Measurements from ENCODE around the gene DUSP3.

The DUSP3 gene

GRCh38 chr17:43767713-43768059 is 11.1 kb downstream of the DUSP3 start:
- POLR2A ChIA-PET = no interaction called here
- no peak for DNase-seq (ENCODE audit: extremely low spot score)
- CTCF ChIA-PET = interaction anchor here (0.8 to 3.7 kb wide), 16 partner anchors 9 to 191 kb away, joined by 3 to 100 read pairs (median 4); partner anchors contain the start of genes CD300LG, CFAP97D1, DUSP3 and SOST
- TF ChIP-seq CTCF (IDR thresholded peaks at IDR 0.05; ENCODE audit: control extremely low read depth, extremely low read depth, low read depth, missing control alignments) = no peak

GRCh38 chr17:43767053-43767712 is 11.6 kb downstream of the DUSP3 start:
- TF ChIP-seq CTCF (IDR thresholded peaks at IDR 0.05; ENCODE audit: control extremely low read depth, extremely low read depth, low read depth, missing control alignments) = no peak
- POLR2A ChIA-PET = no interaction called here
- no peak for DNase-seq (ENCODE audit: extremely low spot score)
- CTCF ChIA-PET = interaction anchor here (0.7 to 3.7 kb wide), 21 partner anchors 9 to 258 kb away, joined by 3 to 100 read pairs (median 4); partner anchors contain the start of genes CD300LG, CFAP97D1, DUSP3 and SOST

GRCh38 chr17:43766413-43767052 is 12.2 kb downstream of the DUSP3 start:
- CTCF ChIA-PET = interaction anchor here (0.7 to 3.7 kb wide), 27 partner anchors 9 to 258 kb away, joined by 3 to 100 read pairs (median 3); partner anchors contain the start of genes CD300LG, CFAP97D1, DUSP3 and SOST
- DNase-seq (ENCODE audit: extremely low spot score) = no peak
- POLR2A ChIA-PET = interaction anchor here (0.9 kb wide), 1 partner anchor 399 kb away, joined by 3 read pairs; no protein-coding TSS in a partner anchor
- TF ChIP-seq CTCF (IDR thresholded peaks at IDR 0.05; ENCODE audit: control extremely low read depth, extremely low read depth, low read depth, missing control alignments) = peak; percentile 75

GRCh38 chr17:43760254-43760852 is 18.4 kb downstream of the DUSP3 start:
- TF ChIP-seq CTCF (IDR thresholded peaks at IDR 0.05; ENCODE audit: control extremely low read depth, extremely low read depth, low read depth, missing control alignments) = peak; percentile 100
- ChIA-PET POLR2A (no interaction called here), CTCF (interaction anchor here (0.6 to 19.1 kb wide), 28 partner anchors 9 to 247 kb away, joined by 3 to 503 read pairs (median 6); partner anchors contain the start of gene CD300LG)
- peak; percentile 90 for DNase-seq (ENCODE audit: extremely low spot score)

- ChIA-PET CTCF (interaction anchor here (1.0 to 19.1 kb wide), 21 partner anchors 9 to 212 kb away, joined by 3 to 503 read pairs (median 8); partner anchors contain the start of gene CD300LG), POLR2A (no interaction called here)
- no peak for DNase-seq (ENCODE audit: extremely low spot score)
- no peak for TF ChIP-seq CTCF (IDR thresholded peaks at IDR 0.05; ENCODE audit: control extremely low read depth, extremely low read depth, low read depth, missing control alignments)
These were observed 18.9 kb downstream of the DUSP3 start for GRCh38 chr17:43759836-43760235.

- no peak for TF ChIP-seq CTCF (IDR thresholded peaks at IDR 0.05; ENCODE audit: control extremely low read depth, extremely low read depth, low read depth, missing control alignments)
- ChIA-PET CTCF (interaction anchor here (0.9 to 19.1 kb wide), 11 partner anchors 8 to 181 kb away, joined by 3 to 503 read pairs (median 15); partner anchors contain the start of gene CD300LG), POLR2A (no interaction called here)
- DNase-seq (ENCODE audit: extremely low spot score) = no peak
These were observed 20.1 kb downstream of the DUSP3 start, which contains the start of gene SOST for GRCh38 chr17:43758497-43759174. SOST (minus strand) TSS chr17:43758791; CDS start chr17:43758741, 50 bp downstream.

Data from GM10248 (cell line).